ENCODE data around the gene INCA1. TPM values are rescaled to one million over a fixed set of nuclear protein-coding genes. Genes with fewer than 3 reads are reported as not detected.

Gene INCA1
- total and polyA plus RNA-seq, 2 of the 8 experiments (the other 6 are each of a cell fraction or from before 2014, with no cell fraction given), result 0.89 to 1.4 TPM

DNA sequence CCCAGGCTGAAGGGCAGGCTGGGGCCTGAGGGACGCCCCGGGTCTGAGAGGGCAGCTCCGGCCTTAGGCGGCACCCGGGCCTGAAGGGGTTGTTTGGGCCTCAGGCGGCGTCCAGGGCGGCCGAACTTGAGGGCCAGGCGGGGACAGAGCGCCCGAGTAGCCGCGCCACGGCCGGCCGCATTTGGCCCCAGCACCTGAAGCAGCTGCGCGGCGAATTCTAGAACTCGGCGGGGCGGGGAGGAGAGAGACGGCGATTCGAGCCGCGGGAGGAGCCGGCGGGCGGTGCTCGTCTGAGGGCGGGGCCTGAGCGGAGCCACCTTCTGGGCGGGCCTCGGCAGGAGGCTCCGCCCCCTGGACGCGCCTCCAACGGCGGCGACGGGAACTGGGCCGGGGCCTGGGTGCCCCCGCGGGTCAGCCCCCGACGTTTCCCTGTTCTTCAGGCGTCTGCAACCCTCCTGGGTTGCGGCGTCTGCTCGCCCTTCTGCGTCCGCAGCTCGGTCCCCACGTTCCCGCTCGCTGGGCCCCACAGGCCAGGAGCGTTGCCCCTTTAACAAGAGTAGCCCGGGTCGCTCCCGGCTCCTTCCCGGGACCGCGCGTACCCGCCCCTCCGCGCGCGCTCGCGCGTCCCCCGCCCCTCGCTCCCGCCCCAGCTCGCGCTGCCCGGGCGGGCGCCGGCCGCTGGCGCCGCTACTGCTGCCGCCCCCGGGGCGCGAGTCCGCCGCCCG is at the start of gene INCA1, which contains the start of gene KIF1C (continued):
- TF ChIP-seq SIN3A (conservative IDR thresholded peaks at IDR 0.05 in 1 of 2, IDR thresholded peaks at IDR 0.05 in 1 of 2; ENCODE audit: low read depth in 1 of 2, low read length in 2 of 2) (no peak; a peak in 1 of 4 replicates), SRF (IDR thresholded peaks at IDR 0.05; ENCODE audit: low read depth, low read length) (no peak), TAF7 (optimal IDR thresholded peaks at IDR 0.05; ENCODE audit: borderline replicate concordance, low read depth, low read length) (no peak), RNF2 (IDR thresholded peaks at IDR 0.05; ENCODE audit: borderline replicate concordance, low read depth, low read length, missing control alignments, poor library complexity, severe bottlenecking) (no peak), HDAC2 (IDR thresholded peaks at IDR 0.05; ENCODE audit: borderline replicate concordance in 1 of 2, low read depth in 2 of 2, low read length in 2 of 2) (no peak), EZH2 (IDR thresholded peaks at IDR 0.05; ENCODE audit: low read depth, low read length, severe bottlenecking) (no peak), RBBP5 (IDR thresholded peaks at IDR 0.05; ENCODE audit: borderline replicate concordance, low read depth, low read length) (no peak), KDM5A (IDR thresholded peaks at IDR 0.05; ENCODE audit: low read length) (no peak), CREB1 (IDR thresholded peaks at IDR 0.05) (0 out of 2 replicates have a peak, but pooled peaks have one; percentile 12), FOSL1 (IDR thresholded peaks at IDR 0.05; ENCODE audit: insufficient read depth, low read depth, low read length) (no peak), CTBP2 (IDR thresholded peaks at IDR 0.05; ENCODE audit: borderline replicate concordance, insufficient read depth, insufficient read length, low read length) (no peak), SP2 (IDR thresholded peaks at IDR 0.05; ENCODE audit: low read length) (no peak), SP1 (IDR thresholded peaks at IDR 0.05; ENCODE audit: low read depth, low read length) (peak; percentile 82; the same call in 1 of the 2 replicates), SUZ12 (IDR thresholded peaks at IDR 0.05; ENCODE audit: low read length) (no peak), SIX5 (IDR thresholded peaks at IDR 0.05; ENCODE audit: low read depth, low read length) (no peak), SIRT6 (IDR thresholded peaks at IDR 0.05; ENCODE audit: low read length) (no peak), CHD2 (IDR thresholded peaks at IDR 0.05; ENCODE audit: low read length) (no peak), GTF2F1 (IDR thresholded peaks at IDR 0.05; ENCODE audit: borderline replicate concordance, low read depth, low read length) (no peak), CEBPB (IDR thresholded peaks at IDR 0.05; ENCODE audit: low read depth, low read length) (no peak), TAF1 (IDR thresholded peaks at IDR 0.05; ENCODE audit: low read depth, low read length) (peak; percentile 42; the same call in 1 of the 2 replicates), BCL11A (IDR thresholded peaks at IDR 0.05; ENCODE audit: low read depth in 2 of 2, low read length in 2 of 2) (no peak), EGR1 (IDR thresholded peaks at IDR 0.05; ENCODE audit: borderline replicate concordance, low read depth, low read length) (peak; percentile 26; the same call in 1 of the 2 replicates), JUND (IDR thresholded peaks at IDR 0.05; ENCODE audit: low read length) (peak; percentile 66; the same call in 1 of the 2 replicates)
- TF ChIP-seq, protein P1, sequence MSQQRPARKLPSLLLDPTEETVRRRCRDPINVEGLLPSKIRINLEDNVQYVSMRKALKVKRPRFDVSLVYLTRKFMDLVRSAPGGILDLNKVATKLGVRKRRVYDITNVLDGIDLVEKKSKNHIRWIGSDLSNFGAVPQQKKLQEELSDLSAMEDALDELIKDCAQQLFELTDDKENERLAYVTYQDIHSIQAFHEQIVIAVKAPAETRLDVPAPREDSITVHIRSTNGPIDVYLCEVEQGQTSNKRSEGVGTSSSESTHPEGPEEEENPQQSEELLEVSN (IDR thresholded peaks at IDR 0.05), result peak; percentile 69; the same call in 1 of the 2 replicates

Data from H1 (cell line).